ENCODE results near the gene DISP1. TPM values are rescaled to one million over a fixed set of nuclear protein-coding genes. Genes with fewer than 3 reads are reported as not detected.

The DISP1 gene
- total RNA-seq, 4 donors from 2014 or later = 5.8 to 12.0 (median 7.6) TPM

GRCh38 chr1:222817529-222817928 lies 2.7 kb downstream of the DISP1 start:
- no peak for DNase-seq (ENCODE audit: low spot score in 2 of 2)
- intact Hi-C loops (cut with DNase I; ENCODE audit: low total_unique reads) = no loop called here
- no peak overlapping the region for H3K4me3 ChIP-seq (ENCODE audit: low read depth, poor library complexity, severe bottlenecking)
- TF ChIP-seq CTCF (IDR thresholded peaks at IDR 0.05) = no peak
- no peak for TF ChIP-seq POLR2A (IDR thresholded peaks at IDR 0.05)
- 60 to 77% methylated on average over 1 of the region's 1 CpG for WGBS, 2 donors

- intact Hi-C loops (cut with DNase I; ENCODE audit: low total_unique reads) = no loop called here
- WGBS, 2 donors = 83 to 89% methylated on average over 1 of the region's 1 CpG
- no peak for DNase-seq (ENCODE audit: low spot score in 2 of 2)
- no peak for TF ChIP-seq POLR2A (IDR thresholded peaks at IDR 0.05)
- no peak for TF ChIP-seq CTCF (IDR thresholded peaks at IDR 0.05)
- no peak overlapping the region for H3K4me3 ChIP-seq (ENCODE audit: low read depth, poor library complexity, severe bottlenecking)
Observed at GRCh38 chr1:222818171-222818570, 3.3 kb downstream of the DISP1 start.

GRCh38 chr1:222820171-222820712 lies 5.4 kb downstream of the DISP1 start:
- WGBS, 2 donors = 69 to 76% methylated on average over 4 of the region's 4 CpGs
- TF ChIP-seq CTCF (IDR thresholded peaks at IDR 0.05) = no peak
- no peak for TF ChIP-seq POLR2A (IDR thresholded peaks at IDR 0.05)
- DNase-seq (ENCODE audit: low spot score in 2 of 2) = no peak
- no peak overlapping the region for H3K4me3 ChIP-seq (ENCODE audit: low read depth, poor library complexity, severe bottlenecking)
- intact Hi-C loops (cut with DNase I; ENCODE audit: low total_unique reads) = no loop called here

GRCh38 chr1:222821239-222821638 lies 6.4 kb downstream of the DISP1 start:
- intact Hi-C loops (cut with DNase I; ENCODE audit: low total_unique reads) = no loop called here
- 89 to 90% methylated on average over 4 of the region's 4 CpGs for WGBS, 2 donors

GRCh38 chr1:222823695-222824094 lies 8.9 kb downstream of the DISP1 start:
- no peak for DNase-seq (ENCODE audit: low spot score in 2 of 2)
- WGBS, 2 donors = 72 to 79% methylated on average over 3 of the region's 3 CpGs
- TF ChIP-seq POLR2A (IDR thresholded peaks at IDR 0.05) (no peak), CTCF (IDR thresholded peaks at IDR 0.05) (no peak)
- intact Hi-C loops (cut with DNase I; ENCODE audit: low total_unique reads) = no loop called here
- no peak overlapping the region for H3K4me3 ChIP-seq (ENCODE audit: low read depth, poor library complexity, severe bottlenecking)

More at GRCh38 chr1:222821239-222821638, 6.4 kb downstream of the DISP1 start:
- no peak overlapping the region for H3K4me3 ChIP-seq (ENCODE audit: low read depth, poor library complexity, severe bottlenecking)
- DNase-seq (ENCODE audit: low spot score in 2 of 2) = no peak
- TF ChIP-seq CTCF (IDR thresholded peaks at IDR 0.05) = no peak
- TF ChIP-seq POLR2A (IDR thresholded peaks at IDR 0.05) = no peak

- H3K4me3 ChIP-seq (ENCODE audit: low read depth, poor library complexity, severe bottlenecking) = no peak overlapping the region
- 29 to 36% methylated on average over 3 of the region's 3 CpGs for WGBS, 2 donors
- TF ChIP-seq CTCF (IDR thresholded peaks at IDR 0.05) (no peak), POLR2A (IDR thresholded peaks at IDR 0.05) (no peak)
- DNase-seq (ENCODE audit: low spot score in 2 of 2) = no peak
- intact Hi-C loops (cut with DNase I; ENCODE audit: low total_unique reads) = no loop called here
Observed at GRCh38 chr1:222824641-222825040, 9.8 kb downstream of the DISP1 start.

Measured in lower leg skin (tissue), 4 donors.